HG02840 (cell line): ENCODE measurements around the gene SGF29.
"Not testable (repeated sequence)": the region's sequence is repeated elsewhere in the genome, so short reads cannot be mapped to it uniquely, and the experiment has no call there.

Experiments used
- ATAC-seq: cut with Tn5 transposase; IDR thresholded peaks from one replicate; pipeline ENCODE4 v1.9.1; 2021; ENCODE audit warnings: mild to moderate bottlenecking, moderate library complexity, moderate number of reproducible peaks; ENCODE audit not compliant: unreplicated experiment, low FRiP score

SGF29 gene

DNA sequence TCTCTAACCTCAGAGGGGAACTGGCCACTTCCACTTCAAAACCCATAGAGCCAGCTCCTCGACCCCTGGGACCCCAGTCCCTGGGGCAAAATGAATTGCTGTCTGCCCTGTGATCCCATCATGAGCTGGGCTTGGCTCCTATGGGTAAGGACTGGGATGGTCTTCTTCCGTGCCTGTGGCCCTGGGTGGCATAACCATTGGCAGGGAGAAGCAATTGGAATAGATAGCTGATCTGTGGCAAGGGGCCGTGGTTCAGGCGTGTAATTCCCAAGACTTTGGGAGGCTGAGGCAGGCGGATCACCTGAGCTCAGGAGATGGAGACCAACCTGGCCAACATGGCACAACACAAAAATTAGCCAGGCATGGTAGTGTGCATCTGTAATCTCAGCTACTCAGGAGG, 38.8 kb downstream of the SGF29 start:
- no peak for ATAC-seq

DNA sequence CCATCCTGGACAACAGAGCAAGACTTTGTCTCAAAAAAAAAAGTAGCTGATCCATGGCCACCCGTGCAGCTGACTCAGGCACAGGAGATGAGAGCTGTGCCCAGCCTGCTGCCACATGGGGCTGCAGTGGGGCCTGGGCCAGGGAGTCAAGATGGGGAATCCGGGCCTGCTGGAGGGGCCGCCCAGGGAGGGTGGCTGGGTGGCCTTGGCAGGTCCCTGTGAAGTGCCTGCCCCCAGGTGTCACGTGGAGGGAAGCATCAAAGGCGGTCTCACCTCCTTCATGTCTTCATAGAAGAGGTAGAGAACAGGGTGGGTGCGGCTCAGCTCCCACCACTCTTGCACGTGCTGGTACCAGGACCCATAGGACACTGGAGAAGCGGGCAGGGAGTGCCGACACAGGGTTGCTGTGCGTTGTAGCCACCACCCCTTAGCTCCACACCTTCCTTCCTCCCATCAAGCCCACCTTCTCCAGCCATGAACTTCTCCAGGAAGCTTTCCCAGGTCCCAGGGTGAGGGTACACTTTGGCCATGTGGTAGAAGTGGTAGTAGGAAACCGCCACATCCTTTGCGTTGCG, 39.3 kb downstream of the SGF29 start:
- ATAC-seq = no peak

DNA sequence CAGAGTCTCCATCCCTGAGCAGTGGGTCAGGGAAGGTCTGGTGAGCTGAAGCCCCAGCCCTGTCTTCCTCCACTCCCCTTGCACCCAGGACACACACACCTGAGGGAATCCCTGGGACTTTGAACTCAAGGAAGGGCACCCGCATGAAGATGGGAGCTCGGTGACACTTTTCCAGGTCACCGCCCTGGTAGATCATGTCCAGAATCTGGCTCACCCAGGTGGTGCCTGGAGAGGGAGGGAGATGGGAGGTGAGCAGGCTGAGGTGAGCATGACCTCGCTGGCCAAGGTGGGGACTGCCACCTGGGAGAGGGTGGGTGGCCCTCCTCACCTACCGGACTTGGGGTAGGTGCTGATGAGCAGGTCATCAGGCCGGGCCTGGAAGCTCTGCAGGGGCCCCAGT, 41.7 kb downstream of the SGF29 start:
- not testable (repeated sequence) for ATAC-seq

DNA sequence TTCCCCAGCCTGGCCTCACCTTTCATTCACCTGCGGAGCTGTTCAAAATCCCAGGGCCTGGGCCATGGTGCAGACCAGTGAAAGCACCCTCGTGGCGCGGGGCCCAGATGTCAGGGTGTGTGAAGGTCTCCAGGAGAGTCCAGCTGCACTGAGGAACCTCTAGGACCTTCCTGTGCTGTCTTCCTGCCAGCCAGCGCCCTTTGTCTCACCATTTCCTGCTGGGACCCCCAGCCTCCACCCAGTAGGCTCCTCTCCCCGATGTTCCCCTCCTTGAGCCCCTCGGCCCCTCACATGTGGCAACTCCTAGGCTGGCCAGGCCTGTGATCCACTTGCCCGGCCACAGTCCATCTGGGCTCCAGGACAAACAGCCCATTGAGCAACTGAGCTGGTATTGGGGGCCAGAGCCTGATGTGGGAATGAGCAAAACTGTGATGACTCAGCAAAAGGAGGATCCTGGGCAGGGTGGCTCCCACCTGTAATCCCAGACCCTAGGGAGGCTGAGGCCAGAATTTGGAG, 42.5 kb downstream of the SGF29 start:
- no peak for ATAC-seq

DNA sequence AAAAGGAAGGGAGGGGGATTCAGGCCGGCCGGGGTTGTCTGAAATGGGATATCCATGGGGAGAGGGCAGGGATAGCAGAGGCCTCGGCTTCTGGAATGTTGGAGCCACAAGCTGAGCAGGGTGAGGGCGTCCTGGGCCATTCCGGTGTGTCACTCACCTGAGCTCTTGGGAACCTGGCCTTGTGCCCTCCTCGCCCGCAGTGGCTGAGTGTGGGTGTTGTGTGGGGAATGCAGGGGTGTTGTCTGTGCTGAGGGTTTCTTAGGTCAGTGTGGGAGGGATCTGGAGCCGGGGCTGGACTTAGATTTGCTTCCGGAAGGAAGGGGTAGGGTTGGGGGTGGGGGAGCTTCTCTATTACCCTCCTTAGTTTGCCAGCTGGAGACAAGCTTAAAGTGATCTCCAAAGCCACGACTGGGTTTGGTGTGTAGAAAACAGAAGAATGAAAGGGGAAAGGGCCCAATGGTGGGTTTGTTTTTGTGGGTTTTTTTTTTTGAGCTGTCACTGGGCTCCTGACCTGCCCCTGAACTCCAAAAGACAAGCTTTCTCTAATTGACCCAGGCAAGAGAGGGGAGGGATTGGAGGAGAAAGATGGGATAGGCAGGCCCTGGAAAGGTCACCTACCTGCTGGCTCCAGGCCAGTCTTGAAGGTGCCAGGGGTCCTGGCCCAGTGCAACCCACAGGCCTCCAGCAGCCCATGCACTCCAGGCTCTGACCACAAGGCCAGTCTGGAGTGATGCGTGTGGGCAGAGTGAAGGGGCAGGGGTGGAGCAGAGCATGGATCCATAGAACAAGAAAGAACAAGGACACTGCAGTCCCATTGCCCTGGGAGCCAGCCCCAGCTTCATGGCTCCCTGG, 43.3 kb downstream of the SGF29 start, which contains the start of gene SULT1A2:
SULT1A2 (minus strand) TSS at position 211 of the 852 bp plus-strand sequence. CDS start 1,120 bp downstream, outside the sequence.
- ATAC-seq = no peak

DNA sequence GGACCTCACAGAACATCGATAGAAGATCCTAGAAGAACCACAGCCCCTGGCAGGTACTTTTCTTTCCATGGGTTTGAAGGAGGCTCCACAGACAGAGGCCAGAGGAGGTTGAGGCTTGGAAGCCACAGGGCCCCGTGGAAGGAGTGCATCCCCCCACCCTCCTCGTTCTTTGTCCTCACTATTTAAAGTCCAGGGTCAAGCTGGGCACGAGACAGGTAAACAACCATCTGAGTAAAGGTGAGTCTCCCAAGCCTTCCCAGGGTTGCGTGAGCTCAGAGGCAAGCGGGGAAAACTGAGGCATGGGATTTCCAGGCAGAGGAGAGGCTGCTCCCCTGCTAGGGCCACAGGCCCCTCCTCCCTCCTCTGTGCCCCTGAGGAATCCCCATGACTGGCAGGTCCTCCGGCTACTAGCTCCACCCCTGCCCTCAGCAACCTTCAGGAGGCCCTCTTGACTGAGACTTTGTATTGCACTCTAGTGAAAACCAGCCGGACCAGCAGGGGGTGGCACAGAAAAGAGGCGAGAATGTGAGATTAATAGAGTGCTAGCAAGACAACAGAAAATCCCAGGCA, 44.1 kb downstream of the SGF29 start:
- ATAC-seq = no peak

DNA sequence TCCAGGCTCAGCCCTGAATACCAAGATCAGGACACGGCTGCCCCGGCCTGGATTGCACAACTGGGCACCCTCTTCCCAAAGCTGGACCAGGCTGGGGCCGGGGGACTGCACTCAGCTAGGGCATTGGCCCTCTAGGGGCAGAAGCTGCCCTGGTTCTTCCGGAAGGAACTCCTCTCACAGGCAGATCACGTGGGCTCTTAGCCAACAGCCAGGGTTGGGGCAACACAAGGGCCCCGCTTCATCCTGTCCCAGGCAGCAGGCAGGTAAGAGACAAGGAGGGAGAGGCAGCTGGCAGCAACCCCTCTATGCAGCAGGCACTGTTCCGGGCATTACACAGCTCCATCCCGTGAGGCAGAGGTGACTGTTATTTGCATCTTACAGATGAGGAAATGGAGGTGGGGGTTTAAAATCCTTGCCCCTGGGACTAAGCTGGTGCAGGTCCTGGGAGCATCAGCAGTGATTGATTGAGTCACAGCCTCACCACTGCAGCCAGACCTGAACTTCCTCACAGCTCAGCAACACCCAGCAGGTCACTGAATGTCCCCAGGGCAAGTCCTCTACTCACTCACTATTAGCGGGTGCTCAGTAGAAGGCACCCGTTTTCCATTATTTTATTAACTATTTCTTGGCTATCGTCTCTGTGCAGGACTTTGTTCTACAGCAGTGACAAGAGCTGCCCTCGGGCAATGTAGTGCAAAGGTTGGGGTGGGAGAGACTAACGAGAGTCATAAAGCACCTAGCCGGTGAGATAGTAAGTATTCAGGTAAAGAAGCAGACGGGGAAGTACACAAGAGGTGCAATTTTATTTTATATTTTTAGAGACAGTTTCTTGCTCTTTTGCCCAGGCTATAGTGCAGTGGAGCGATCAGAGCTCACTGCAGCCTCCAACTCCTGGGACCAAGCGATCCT, 45.9 kb downstream of the SGF29 start:
- not testable (repeated sequence) for ATAC-seq

DNA sequence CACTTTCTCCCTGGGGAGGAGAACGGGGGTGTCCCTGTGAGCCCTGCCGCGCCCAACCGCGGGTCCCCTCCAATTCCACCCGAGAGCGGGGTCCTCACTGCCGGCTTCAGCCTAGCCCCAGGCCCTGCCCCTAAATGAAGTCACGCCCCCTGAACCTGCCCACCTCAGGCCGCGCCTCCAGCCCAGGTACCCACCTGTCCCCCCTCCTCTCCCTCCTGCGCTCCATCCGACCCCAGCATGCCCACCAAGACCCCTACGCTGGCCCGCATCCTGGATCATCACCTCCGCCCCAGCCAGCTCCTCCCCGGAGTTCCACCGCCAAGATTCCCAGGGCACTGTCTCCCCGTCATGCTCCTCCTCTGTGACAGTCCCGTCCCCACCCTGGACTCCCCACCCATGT, 47.2 kb downstream of the SGF29 start:
- not testable (repeated sequence) for ATAC-seq

DNA sequence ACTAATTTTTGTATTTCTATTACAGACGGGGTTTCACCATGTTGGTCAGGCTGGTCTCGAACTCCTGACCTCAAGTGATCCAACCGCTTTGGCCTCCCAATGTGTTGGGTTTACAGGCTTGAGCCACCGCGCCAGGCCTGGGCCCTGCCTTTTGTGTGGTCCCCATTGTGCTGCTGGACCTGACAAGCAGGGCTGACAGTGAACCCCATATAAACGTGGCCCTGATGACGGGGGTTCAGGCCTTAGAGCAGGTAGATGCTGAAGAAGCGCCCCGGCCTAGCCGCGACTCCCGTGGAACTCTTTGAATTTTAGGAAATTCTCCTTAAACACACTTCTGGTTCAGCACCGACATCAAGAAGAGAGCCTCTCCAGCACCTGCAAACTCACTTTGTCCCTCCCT, 47.9 kb downstream of the SGF29 start:
- not testable (repeated sequence) for ATAC-seq

DNA sequence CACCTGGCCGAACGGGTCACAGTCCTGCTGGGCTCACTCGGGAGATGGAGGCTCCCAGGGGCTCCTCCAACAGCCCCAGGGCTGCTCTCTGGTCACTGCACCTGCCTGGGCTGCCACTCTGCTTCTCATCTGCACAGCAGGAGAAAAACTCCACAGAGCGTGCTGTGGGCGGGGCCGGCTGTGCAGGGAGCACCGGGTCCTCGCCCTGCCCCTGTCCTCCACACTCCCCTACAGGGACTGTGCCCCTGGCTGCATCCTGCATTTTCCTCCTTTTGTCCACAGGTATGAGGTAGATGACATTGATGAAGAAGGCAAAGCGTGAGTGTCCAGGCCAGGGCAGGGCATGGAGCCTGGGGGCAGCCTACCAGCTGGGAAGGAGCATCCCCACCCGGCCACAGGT, 48.3 kb downstream of the SGF29 start:
- not testable (repeated sequence) for ATAC-seq

DNA sequence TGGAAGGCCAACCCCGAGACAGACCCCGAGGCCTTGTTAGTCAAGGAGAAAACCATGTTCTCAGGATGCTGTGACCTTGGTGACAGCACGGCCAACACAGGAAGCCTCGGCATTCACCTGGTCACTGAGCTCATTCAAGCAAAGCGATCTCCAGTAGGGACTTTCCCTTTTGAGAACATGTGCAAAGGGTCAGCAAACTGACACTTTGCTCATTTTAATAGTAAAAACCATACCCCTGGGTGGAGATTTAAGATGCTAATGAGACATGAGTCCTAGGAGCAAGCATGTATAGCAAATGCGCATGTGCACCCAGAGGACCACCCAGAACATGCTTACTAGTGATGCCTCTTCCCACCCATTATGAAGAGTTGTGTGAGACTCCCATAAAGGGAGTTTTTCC, 48.8 kb downstream of the SGF29 start:
- no peak for ATAC-seq

DNA sequence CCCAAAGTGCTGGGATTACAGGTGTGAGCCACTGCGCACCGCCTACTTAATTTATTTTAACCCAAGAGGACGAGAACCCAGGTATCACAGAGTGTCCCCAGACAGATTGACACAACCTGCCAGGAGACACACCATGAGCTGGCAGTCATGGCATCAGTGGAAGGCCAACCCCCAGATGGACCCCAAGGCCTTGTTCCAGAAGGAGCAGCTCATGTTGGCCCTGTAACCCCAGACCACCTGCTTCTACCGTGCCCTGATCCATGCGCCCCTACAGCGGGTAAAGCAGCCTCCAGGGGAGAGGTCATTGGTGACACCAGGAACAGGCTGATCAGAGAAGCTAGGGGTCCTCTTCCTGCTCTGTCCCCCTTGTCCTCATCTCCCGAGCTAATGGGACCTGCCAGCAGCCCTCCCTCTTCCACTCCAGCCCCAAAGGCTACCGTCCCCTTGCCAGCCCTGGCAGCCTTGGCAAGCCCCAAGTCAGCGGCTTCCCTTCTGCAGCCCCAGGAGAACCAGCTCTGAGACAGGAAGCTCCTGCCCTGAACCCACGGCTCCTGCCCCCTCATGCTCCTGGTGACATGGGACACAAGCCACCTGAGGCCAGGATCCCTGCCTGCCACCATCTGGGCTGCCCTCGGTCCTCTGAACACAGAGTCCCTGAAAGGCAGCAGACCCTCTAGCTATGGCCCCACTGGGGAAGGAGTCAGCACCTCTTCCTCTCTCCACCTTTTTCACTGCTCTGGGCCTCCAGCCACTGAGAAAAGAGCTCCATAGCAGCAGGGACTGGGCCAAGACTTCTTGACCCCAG, 49.9 kb downstream of the SGF29 start:
- ATAC-seq = no peak

DNA sequence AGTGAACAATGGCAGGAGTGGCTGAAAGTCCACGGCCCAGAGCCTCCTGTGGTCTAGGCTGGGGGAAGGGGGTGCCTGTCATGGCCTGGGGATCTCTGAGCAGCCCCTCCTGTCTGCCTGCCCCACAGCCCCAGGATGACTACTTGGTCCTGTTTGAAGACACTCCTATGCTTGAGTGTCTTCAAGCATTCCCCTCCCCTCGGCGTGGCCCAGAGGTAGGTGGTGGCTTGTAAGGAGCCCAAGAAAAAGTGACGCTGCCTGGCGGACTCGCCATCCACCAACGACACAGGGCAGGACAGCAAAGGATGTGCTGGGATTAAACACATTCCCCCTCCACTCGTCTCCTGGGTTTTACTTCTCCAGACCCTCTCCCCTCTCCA, 50.5 kb downstream of the SGF29 start:
- no peak for ATAC-seq

DNA sequence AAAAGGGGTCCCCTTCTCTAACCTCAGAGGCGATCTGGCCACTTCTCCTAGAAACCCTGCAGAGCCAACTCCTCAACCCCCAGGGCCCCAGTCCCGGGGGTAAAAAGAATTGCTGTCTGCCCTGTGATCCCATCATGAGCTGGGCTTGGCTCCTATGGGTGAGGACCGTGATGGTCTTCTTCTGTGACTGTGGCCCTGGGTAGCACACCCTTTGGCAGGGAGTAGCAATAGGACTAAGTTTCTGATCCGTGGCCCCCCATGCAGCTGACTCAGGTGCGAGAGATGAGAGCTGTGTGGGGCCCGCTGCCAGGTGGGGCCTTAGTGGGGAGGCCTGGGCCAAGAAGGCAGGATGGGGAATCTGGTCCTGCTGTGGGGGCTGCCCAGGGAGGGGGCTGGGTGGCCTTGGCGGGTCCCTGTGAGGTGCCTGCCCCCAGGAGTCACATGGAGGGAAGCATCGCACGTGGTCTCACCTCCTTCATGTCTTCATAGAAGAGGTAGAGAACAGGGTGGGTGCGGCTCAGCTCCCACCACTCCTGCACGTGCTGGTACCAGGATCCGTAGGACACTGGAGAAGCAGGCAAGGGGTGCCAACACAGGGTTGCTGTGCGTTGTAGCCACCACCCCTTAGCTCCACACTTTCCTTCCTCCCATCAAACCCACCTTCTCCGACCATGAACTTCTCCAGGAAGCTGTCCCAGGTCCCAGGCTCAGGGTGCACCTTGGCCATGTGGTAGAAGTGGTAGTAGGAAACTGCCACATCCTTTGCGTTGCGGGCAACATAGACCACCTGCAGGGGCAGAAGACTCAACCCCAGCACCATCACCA, 52.8 kb downstream of the SGF29 start:
- ATAC-seq = no peak

DNA sequence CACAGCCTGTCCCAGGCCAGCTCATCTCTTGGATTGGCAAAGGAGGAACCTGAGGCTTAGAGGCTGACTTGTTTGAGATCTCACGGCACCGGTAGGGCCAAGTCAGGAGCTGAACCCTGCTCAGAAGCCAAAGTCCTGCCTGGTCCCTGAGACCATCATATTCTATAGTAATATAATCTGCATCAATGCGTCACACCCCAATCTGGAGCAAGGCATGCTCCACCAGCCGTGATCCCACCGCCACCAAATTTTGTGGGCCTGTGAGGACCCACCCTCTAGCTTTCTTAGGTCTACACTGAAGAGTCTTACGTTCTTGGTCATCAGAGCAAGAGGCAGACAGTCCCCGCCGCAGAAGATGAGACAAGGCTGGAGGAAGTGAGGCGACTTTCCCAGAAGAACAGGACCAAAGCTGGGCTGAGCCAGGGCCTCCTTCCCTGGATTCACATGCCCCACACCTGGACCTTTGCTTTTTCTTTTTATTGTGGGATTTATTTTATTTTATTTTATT, 53.5 kb downstream of the SGF29 start:
- no peak for ATAC-seq

DNA sequence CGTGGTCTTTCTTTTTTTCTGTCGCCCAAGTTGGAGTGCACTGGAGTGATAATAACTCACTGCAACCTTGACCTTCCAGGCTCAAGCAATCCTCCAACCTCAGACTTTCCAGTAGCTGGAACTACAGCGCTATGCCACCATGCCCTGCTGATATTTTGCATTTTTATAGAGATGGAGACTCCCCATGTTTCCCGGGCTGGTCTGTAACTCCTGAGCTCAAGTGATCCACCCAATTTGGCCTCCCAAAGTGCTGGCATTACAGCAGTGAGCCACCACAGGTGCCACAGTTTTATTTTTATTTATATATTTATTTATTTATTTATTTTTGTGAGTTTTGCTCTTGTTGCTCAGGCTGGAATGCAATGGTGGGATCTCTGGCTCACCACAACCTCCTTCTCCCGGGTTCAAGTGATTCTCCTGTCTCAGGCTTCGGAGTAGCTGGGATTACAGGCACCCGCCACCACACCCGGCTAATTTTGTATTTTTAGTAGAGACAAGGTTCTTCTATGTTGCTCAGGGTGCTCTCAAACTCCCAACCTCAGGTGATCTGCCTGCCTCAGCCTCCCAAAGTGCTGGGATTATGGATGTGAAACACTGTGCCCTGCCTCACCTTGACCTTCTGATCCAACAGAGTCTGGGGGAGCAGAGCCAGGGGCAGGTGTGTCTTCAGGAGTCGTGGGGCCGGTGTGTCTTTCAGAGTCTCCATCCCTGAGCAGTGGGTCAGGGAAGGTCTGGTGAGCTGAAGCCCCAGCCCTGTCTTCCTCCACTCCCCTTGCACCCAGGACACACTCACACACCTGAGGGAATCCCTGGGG, 54.2 kb downstream of the SGF29 start:
- ATAC-seq = not testable (repeated sequence)

DNA sequence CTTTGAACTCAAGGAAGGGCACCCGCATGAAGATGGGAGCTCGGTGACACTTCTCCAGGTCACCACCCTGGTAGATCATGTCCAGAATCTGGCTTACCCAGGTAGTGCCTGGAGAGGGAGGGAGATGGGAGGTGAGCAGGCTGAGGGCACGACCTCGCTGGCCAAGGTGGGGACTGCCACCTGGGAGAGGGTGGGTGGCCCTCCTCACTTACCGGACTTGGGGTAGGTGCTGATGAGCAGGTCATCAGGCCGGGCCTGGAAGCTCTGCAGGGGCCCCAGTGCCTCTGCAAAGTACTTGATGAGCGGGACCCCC, 54.7 kb downstream of the SGF29 start:
- not testable (repeated sequence) for ATAC-seq
